Thyroid gland (tissue), 4 donors: ENCODE measurements around the gene SEMA6A.

ENCODE experiments used
- CTCF ChIP-seq, 6 experiments: fragments of 200-600 bp in 3 of 6; fragments of 450-650 bp in 3 of 6; sonication (generic) in 3 of 6; IDR thresholded peaks; one replicate each; pipeline ENCODE4 v1.5.1; 2016 to 2019; ENCODE audit warnings: antibody characterized with exemption in 6 of 6, mild to moderate bottlenecking in 2 of 6, inconsistent platforms in 1 of 6, moderate library complexity in 1 of 6
- POLR2A ChIP-seq, 2 donors: fragments of 450-650 bp; IDR thresholded peaks; one replicate each; pipeline ENCODE4 v1.6.1; 2017; ENCODE audit warnings: antibody characterized with exemption in 2 of 2, mild to moderate bottlenecking in 2 of 2, moderate library complexity in 1 of 2

GRCh38 chr5:116498503-116499048 lies 76.0 kb downstream of the SEMA6A start:
- TF ChIP-seq CTCF (IDR thresholded peaks at IDR 0.05): no peak
- TF ChIP-seq POLR2A (IDR thresholded peaks at IDR 0.05): no peak
